Measurements from ENCODE around the gene NPEPPS. TPM values are rescaled to one million over a fixed set of nuclear protein-coding genes. Genes with fewer than 3 reads are reported as not detected.

The NPEPPS gene
- polyA plus RNA-seq, 1 experiment: 206 TPM

DNA sequence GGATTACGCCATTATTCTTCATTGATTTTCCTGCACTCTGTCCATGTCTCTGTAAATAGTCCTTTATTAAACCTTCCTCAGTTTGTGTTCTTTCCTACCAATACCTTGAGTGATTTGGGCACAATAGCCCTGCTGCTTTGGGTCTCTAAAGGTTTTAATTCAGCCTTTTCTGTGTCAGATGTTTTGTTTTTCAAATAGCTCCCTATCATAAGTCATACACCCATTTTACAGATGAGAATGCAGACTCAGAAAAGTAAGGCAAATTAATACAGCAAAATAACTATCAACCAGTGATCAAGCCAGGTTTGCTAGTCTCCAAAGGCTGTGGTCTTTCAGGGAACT, 93.8 kb downstream of the NPEPPS start:
- no peak overlapping the region for H3K4me3 ChIP-seq (ENCODE audit: low read depth, low read length)
- ChIA-PET POLR2A (no interaction called here), CTCF (interaction anchor here (1.7 kb wide), 1 partner anchor 9 kb away, joined by 13 read pairs; no protein-coding TSS in a partner anchor)
- H3K9me3 ChIP-seq (ENCODE audit: control insufficient read depth, insufficient read depth, low read length): no peaks in the 10 kb centered on the region
- DNase-seq (ENCODE audit: low read depth, low spot score): no peak
- no peak for TF ChIP-seq CTCF (IDR thresholded peaks at IDR 0.05; ENCODE audit: low read depth, low read length)
- no peak overlapping the region for H3K27ac ChIP-seq (ENCODE audit: low read depth, low read length)
- H3K27me3 ChIP-seq (ENCODE audit: control insufficient read depth, insufficient read depth, low read length): no peaks in the 10 kb centered on the region

DNA sequence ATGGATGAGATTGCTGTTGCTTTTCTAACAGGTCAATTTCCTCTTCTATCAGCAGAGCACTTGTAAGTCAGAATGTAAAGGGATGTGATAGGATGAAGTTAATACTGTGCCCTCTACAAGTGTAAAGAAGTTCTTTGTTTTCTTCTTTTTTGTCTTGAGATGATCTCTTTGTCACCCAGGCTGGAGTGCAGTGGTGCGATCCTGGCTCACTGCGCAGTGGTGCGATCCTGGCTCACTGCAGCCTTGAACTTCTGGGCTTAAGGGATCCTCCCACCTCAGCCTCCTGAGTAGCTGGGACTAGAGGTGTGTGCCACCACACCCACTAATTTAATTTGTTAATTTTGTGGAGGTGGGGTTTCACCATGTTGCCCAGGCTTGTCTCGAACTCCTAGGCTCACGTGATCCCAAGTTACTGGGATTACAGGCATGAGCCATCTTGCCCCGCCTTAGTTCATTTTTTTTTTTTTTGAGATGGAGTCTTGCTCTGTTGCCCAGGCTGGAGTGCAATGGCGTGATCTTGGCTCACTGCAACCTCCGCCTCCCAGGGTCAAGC, 97.2 kb downstream of the NPEPPS start:
- TF ChIP-seq CTCF (IDR thresholded peaks at IDR 0.05; ENCODE audit: low read depth, low read length): no peak
- no peak for DNase-seq (ENCODE audit: low read depth, low spot score)
- Histone ChIP-seq H3K27me3 (ENCODE audit: control insufficient read depth, insufficient read depth, low read length) (no peaks in the 10 kb centered on the region), H3K4me3 (ENCODE audit: low read depth, low read length) (no peak overlapping the region), H3K27ac (ENCODE audit: low read depth, low read length) (no peak overlapping the region), H3K9me3 (ENCODE audit: control insufficient read depth, insufficient read depth, low read length) (no peaks in the 10 kb centered on the region)
- CTCF ChIA-PET: interaction anchor here (0.6 kb wide), 1 partner anchor 9 kb away, joined by 3 read pairs; no protein-coding TSS in a partner anchor
- POLR2A ChIA-PET: no interaction called here

GRCh38 chr17:47629826-47630225, 98.9 kb downstream of the NPEPPS start:
- Histone ChIP-seq H3K9me3 (ENCODE audit: control insufficient read depth, insufficient read depth, low read length) (no peaks in the 10 kb centered on the region), H3K4me3 (ENCODE audit: low read depth, low read length) (no peak overlapping the region), H3K27ac (ENCODE audit: low read depth, low read length) (no peak overlapping the region), H3K27me3 (ENCODE audit: control insufficient read depth, insufficient read depth, low read length) (no peaks in the 10 kb centered on the region)
- no peak for DNase-seq (ENCODE audit: low read depth, low spot score)
- no peak for TF ChIP-seq CTCF (IDR thresholded peaks at IDR 0.05; ENCODE audit: low read depth, low read length)
- CTCF ChIA-PET: no interaction called here
- POLR2A ChIA-PET: no interaction called here

- H3K4me3 ChIP-seq (ENCODE audit: low read depth, low read length): no peak overlapping the region
- no peaks in the 10 kb centered on the region for H3K9me3 ChIP-seq (ENCODE audit: control insufficient read depth, insufficient read depth, low read length)
- DNase-seq (ENCODE audit: low read depth, low spot score): no peak
- no peak overlapping the region for H3K27ac ChIP-seq (ENCODE audit: low read depth, low read length)
- H3K27me3 ChIP-seq (ENCODE audit: control insufficient read depth, insufficient read depth, low read length): no peaks in the 10 kb centered on the region
- ChIA-PET POLR2A (no interaction called here), CTCF (no interaction called here)
- no peak for TF ChIP-seq CTCF (IDR thresholded peaks at IDR 0.05; ENCODE audit: low read depth, low read length)
Measured at GRCh38 chr17:47630614-47631013, 99.7 kb downstream of the NPEPPS start.

GRCh38 chr17:47632991-47633390, 102.1 kb downstream of the NPEPPS start:
- Histone ChIP-seq H3K27me3 (ENCODE audit: control insufficient read depth, insufficient read depth, low read length) (no peaks in the 10 kb centered on the region), H3K9me3 (ENCODE audit: control insufficient read depth, insufficient read depth, low read length) (no peaks in the 10 kb centered on the region), H3K4me3 (ENCODE audit: low read depth, low read length) (no peak overlapping the region), H3K27ac (ENCODE audit: low read depth, low read length) (no peak overlapping the region)
- no peak for TF ChIP-seq CTCF (IDR thresholded peaks at IDR 0.05; ENCODE audit: low read depth, low read length)
- no peak for DNase-seq (ENCODE audit: low read depth, low spot score)
- POLR2A ChIA-PET: interaction anchor here (0.7 kb wide), 1 partner anchor 514 kb away, joined by 3 read pairs; no protein-coding TSS in a partner anchor
- CTCF ChIA-PET: interaction anchor here (0.6 to 1.8 kb wide), 3 partner anchors 15 to 198 kb away, joined by 3 to 4 read pairs (median 4); no protein-coding TSS in a partner anchor

Data from AG04450 (cell line).